ENCODE measurements around the gene PFN4.

DNA sequence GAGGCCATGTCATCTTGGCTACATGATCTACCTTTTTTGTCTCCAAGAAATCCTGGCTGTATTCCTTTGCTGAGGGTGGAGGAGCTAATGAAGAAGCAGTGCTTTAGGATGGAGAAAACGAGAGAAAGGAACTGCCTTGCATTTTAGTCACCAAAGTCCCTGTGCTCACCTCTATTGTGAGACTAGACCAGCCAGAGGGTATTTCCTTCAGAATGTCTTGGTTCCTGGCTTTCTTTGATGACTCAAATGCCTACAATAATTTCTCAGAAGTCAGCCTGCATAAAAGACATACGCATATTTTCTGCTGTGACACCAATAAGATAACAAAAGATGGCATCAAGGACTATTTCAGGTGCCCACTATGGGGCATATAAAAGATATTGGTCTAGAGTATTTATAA, 57.8 kb downstream of the PFN4 start:
- TF ChIP-seq, protein P1, sequence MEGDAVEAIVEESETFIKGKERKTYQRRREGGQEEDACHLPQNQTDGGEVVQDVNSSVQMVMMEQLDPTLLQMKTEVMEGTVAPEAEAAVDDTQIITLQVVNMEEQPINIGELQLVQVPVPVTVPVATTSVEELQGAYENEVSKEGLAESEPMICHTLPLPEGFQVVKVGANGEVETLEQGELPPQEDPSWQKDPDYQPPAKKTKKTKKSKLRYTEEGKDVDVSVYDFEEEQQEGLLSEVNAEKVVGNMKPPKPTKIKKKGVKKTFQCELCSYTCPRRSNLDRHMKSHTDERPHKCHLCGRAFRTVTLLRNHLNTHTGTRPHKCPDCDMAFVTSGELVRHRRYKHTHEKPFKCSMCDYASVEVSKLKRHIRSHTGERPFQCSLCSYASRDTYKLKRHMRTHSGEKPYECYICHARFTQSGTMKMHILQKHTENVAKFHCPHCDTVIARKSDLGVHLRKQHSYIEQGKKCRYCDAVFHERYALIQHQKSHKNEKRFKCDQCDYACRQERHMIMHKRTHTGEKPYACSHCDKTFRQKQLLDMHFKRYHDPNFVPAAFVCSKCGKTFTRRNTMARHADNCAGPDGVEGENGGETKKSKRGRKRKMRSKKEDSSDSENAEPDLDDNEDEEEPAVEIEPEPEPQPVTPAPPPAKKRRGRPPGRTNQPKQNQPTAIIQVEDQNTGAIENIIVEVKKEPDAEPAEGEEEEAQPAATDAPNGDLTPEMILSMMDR (IDR thresholded peaks at IDR 0.05 in 2 of 3, conservative IDR thresholded peaks at IDR 0.05 in 1 of 3; ENCODE audit: borderline replicate concordance in 1 of 3, insufficient read depth in 1 of 3, low read depth in 2 of 3, low read length in 2 of 3) = no peak
- TF ChIP-seq, protein P2, sequence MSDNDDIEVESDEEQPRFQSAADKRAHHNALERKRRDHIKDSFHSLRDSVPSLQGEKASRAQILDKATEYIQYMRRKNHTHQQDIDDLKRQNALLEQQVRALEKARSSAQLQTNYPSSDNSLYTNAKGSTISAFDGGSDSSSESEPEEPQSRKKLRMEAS (IDR thresholded peaks at IDR 0.05) = no peak
- TF ChIP-seq POLR2A (IDR thresholded peaks at IDR 0.05; ENCODE audit: borderline replicate concordance, extremely low read depth, insufficient read depth, insufficient read length) (no peak), ELF1 (IDR thresholded peaks at IDR 0.05; ENCODE audit: borderline replicate concordance, low read depth) (no peak), EZH2 (IDR thresholded peaks at IDR 0.05) (no peak), RAD21 (IDR thresholded peaks at IDR 0.05; ENCODE audit: low read depth) (no peak), POLR2AphosphoS5 (IDR thresholded peaks at IDR 0.05; ENCODE audit: low read depth, low read length) (no peak), ZNF274 (IDR thresholded peaks at IDR 0.05; ENCODE audit: low read depth, low read length) (no peak), EZH2phosphoT487 (IDR thresholded peaks at IDR 0.05; ENCODE audit: borderline replicate concordance) (no peak), YY1 (IDR thresholded peaks at IDR 0.05; ENCODE audit: extremely low read depth, insufficient replicate concordance, low read depth, low read length) (no peak)
- TF ChIP-seq, protein P3, sequence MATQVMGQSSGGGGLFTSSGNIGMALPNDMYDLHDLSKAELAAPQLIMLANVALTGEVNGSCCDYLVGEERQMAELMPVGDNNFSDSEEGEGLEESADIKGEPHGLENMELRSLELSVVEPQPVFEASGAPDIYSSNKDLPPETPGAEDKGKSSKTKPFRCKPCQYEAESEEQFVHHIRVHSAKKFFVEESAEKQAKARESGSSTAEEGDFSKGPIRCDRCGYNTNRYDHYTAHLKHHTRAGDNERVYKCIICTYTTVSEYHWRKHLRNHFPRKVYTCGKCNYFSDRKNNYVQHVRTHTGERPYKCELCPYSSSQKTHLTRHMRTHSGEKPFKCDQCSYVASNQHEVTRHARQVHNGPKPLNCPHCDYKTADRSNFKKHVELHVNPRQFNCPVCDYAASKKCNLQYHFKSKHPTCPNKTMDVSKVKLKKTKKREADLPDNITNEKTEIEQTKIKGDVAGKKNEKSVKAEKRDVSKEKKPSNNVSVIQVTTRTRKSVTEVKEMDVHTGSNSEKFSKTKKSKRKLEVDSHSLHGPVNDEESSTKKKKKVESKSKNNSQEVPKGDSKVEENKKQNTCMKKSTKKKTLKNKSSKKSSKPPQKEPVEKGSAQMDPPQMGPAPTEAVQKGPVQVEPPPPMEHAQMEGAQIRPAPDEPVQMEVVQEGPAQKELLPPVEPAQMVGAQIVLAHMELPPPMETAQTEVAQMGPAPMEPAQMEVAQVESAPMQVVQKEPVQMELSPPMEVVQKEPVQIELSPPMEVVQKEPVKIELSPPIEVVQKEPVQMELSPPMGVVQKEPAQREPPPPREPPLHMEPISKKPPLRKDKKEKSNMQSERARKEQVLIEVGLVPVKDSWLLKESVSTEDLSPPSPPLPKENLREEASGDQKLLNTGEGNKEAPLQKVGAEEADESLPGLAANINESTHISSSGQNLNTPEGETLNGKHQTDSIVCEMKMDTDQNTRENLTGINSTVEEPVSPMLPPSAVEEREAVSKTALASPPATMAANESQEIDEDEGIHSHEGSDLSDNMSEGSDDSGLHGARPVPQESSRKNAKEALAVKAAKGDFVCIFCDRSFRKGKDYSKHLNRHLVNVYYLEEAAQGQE (IDR thresholded peaks at IDR 0.05; ENCODE audit: low read depth) = no peak

Data from HCT116 (cell line).